HL-60 (cell line): Measurements from ENCODE around the gene COBL.

Experiments used
- DNase-seq, 2 experiments: peaks; one replicate each; pipeline ENCODE4 v3.0.0-alpha.2; 2010 to 2020; ENCODE audit warnings: low read depth in 1 of 2, low spot score in 1 of 2
- H3K27ac ChIP-seq: fragments of 250-450 bp; sonication (Bioruptor Pico); replicated peaks from 2 replicates; pipeline ENCODE4 v1.5.1; 2020; ENCODE audit warnings: mild to moderate bottlenecking, moderate library complexity
- H3K27me3 ChIP-seq: fragments of 250-450 bp; sonication (Bioruptor Pico); 2 replicates; pipeline ENCODE4 v1.5.1; 2021; ENCODE audit warnings: mild to moderate bottlenecking, moderate library complexity; ENCODE audit not compliant: insufficient read depth, poor library complexity, severe bottlenecking
- H3K4me3 ChIP-seq: replicated peaks from 2 replicates; pipeline ENCODE4 v1.5.1; 2011; ENCODE audit warnings: mild to moderate bottlenecking, control low read depth, low read length; ENCODE audit not compliant: insufficient read depth
- GABPA ChIP-seq: IDR thresholded peaks from 2 replicates; pipeline ENCODE4 v1.6.1; 2012; ENCODE audit warnings: low read depth
- POLR2AphosphoS5 ChIP-seq: IDR thresholded peaks from 2 replicates; pipeline ENCODE4 v1.6.1; 2012; ENCODE audit warnings: low read depth
- SPI1 ChIP-seq: IDR thresholded peaks from 2 replicates; pipeline ENCODE4 v1.6.1; 2012; ENCODE audit warnings: low read depth, mild to moderate bottlenecking, borderline replicate concordance
- TF ChIP-seq, protein P1 (sequence below): IDR thresholded peaks from one replicate; pipeline ENCODE4 v1.5.1; 2011; ENCODE audit warnings: low read length, control low read depth, inconsistent platforms; ENCODE audit not compliant: insufficient read depth
- TF ChIP-seq, protein P2 (sequence below): IDR thresholded peaks from 2 replicates; pipeline ENCODE4 v1.6.1; 2012; ENCODE audit warnings: low read depth; ENCODE audit not compliant: insufficient replicate concordance

COBL gene

DNA sequence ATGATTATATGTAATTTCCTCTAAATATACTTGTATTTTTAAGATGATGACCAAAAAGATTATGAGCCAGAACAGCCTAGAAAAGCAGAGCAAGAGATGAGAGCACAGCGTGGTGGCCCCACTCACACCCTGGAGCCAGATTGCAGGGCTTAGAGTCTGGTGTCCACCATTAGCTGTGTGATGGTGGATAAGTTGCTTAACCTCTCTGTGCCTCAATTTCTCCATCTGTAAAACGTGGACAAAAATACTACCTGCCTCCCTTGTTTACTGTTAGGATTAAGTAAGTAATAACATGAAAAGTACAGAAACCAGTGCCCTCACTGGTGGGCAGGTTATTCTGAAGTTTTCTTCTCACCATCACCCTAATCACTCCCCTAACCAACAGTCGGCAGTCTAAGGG lies 212.3 kb downstream of the COBL start:
- Histone ChIP-seq H3K4me3 (no peak overlapping the region), H3K27me3 (no peaks in the 10 kb centered on the region), H3K27ac (no peak overlapping the region)
- no peak for DNase-seq
- TF ChIP-seq POLR2AphosphoS5, result no peak

DNA sequence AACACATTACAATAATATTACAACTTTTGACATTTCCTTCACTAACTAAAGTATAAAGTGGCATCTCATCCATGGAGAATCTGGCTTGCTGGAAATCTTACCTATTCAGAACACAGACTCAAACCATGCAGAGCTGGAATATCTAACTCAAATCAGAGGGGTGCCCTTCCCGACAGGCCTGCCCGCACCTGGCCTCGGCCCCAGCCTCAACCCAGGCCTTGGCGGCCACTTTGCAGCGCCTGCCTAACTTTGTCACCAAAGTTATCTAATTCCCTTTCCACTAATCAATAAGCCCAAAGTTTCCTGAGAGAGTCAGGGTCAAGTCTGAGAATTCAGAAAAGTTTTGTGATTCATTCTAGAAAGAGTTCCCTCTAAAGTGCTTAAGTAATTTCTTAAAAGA lies 212.9 kb downstream of the COBL start:
- DNase-seq, result no peak
- TF ChIP-seq, protein P1, sequence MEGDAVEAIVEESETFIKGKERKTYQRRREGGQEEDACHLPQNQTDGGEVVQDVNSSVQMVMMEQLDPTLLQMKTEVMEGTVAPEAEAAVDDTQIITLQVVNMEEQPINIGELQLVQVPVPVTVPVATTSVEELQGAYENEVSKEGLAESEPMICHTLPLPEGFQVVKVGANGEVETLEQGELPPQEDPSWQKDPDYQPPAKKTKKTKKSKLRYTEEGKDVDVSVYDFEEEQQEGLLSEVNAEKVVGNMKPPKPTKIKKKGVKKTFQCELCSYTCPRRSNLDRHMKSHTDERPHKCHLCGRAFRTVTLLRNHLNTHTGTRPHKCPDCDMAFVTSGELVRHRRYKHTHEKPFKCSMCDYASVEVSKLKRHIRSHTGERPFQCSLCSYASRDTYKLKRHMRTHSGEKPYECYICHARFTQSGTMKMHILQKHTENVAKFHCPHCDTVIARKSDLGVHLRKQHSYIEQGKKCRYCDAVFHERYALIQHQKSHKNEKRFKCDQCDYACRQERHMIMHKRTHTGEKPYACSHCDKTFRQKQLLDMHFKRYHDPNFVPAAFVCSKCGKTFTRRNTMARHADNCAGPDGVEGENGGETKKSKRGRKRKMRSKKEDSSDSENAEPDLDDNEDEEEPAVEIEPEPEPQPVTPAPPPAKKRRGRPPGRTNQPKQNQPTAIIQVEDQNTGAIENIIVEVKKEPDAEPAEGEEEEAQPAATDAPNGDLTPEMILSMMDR, result no peak
- TF ChIP-seq GABPA (no peak), POLR2AphosphoS5 (no peak)
- TF ChIP-seq, protein P2, sequence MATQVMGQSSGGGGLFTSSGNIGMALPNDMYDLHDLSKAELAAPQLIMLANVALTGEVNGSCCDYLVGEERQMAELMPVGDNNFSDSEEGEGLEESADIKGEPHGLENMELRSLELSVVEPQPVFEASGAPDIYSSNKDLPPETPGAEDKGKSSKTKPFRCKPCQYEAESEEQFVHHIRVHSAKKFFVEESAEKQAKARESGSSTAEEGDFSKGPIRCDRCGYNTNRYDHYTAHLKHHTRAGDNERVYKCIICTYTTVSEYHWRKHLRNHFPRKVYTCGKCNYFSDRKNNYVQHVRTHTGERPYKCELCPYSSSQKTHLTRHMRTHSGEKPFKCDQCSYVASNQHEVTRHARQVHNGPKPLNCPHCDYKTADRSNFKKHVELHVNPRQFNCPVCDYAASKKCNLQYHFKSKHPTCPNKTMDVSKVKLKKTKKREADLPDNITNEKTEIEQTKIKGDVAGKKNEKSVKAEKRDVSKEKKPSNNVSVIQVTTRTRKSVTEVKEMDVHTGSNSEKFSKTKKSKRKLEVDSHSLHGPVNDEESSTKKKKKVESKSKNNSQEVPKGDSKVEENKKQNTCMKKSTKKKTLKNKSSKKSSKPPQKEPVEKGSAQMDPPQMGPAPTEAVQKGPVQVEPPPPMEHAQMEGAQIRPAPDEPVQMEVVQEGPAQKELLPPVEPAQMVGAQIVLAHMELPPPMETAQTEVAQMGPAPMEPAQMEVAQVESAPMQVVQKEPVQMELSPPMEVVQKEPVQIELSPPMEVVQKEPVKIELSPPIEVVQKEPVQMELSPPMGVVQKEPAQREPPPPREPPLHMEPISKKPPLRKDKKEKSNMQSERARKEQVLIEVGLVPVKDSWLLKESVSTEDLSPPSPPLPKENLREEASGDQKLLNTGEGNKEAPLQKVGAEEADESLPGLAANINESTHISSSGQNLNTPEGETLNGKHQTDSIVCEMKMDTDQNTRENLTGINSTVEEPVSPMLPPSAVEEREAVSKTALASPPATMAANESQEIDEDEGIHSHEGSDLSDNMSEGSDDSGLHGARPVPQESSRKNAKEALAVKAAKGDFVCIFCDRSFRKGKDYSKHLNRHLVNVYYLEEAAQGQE, result no peak
- Histone ChIP-seq H3K4me3 (no peak overlapping the region), H3K27ac (no peak overlapping the region), H3K27me3 (no peaks in the 10 kb centered on the region)

DNA sequence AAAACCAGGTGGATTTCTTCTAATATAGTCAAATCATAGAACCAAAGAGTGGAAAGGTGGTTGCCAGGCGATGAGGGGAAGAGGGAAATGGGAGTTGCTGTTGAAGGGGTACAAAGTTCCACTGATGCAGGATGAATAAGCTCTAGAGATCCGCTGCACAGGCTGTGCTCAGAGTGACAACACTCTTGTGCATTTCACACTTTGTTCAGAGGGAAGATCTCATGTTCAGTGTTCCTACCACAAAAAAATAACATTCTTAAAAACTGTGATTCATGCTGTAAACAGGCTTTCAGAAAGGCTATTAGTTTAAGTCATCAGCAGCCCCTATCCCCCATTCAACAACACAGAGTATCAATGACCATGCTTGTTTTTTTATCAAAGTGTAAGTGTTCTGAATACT lies 213.8 kb downstream of the COBL start:
- Histone ChIP-seq H3K4me3 (no peak overlapping the region), H3K27me3 (no peaks in the 10 kb centered on the region), H3K27ac (no peak overlapping the region)
- TF ChIP-seq SPI1 (no peak), POLR2AphosphoS5 (no peak), GABPA (no peak)
- TF ChIP-seq, protein P2, result no peak
- TF ChIP-seq, protein P1, result no peak
- no peak for DNase-seq

DNA sequence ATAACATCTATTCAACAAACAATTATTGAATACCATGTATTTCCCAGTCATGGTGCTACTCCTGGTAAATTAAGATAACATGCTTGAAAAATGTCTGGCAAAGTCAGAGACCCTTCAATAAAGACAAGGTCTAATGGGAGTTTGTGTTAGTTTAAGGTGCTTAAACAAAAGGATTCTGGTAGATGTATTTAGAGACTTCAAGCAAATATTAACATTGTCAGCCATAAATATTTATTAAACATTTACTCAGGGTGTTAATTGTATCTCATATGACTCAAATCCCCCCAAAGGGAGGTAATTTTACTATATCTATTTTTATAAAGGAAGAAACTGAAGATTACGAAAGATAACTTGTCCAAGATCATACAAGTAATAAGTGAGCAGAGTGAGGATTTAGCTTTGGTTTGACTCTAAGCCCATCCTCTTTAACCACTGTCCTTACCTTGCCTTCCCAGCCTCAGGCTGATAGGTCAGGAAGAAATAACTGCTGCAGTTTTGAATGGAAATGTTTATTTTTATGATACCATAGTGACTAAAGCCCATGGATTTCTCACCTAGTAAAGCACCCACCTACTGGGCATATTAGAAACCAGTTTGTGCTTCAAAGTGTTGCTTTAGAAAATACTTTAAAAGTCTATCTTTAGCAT lies 215.4 kb downstream of the COBL start:
- Histone ChIP-seq H3K27me3 (no peaks in the 10 kb centered on the region), H3K27ac (no peak overlapping the region), H3K4me3 (no peak overlapping the region)
- no peak for DNase-seq
- TF ChIP-seq, protein P1, result no peak
- TF ChIP-seq GABPA (no peak), SPI1 (no peak)
